ENCODE results near the gene SIAH1.
"Not testable (repeated sequence)": the region's sequence is repeated elsewhere in the genome, so short reads cannot be mapped to it uniquely, and the experiment has no call there.

SIAH1 gene

GRCh38 chr16:48365601-48366164, 19.5 kb downstream of the SIAH1 start:
- peak; percentile 66 to 82 for DNase-seq

- DNase-seq, result no peak
These were observed 20.1 kb downstream of the SIAH1 start for GRCh38 chr16:48365025-48365600.

- DNase-seq, result no peak
These were observed 23.6 kb downstream of the SIAH1 start for GRCh38 chr16:48361540-48362144.

DNA sequence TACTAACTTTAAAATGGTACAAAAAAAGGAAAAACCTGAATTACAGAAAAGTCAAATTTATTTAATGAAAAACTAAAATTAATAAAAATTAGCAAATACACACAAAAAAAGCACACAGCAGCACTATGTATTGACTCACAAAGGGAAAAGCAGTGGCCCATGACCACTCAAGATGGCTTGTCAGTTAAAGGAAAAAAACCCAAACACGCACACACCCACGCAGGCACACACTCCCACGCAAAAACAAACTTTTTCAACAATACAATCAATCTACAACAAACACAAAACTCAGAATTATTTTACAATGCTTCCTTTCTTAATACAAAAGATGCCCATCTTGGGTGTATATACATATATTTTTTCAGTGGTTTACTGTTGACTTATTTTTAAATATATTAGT, 24.2 kb downstream of the SIAH1 start:
- DNase-seq, result no peak

GRCh38 chr16:48359983-48360382, 25.2 kb downstream of the SIAH1 start:
- no peak for DNase-seq

- no peak for DNase-seq
These were observed 26.8 kb downstream of the SIAH1 start for GRCh38 chr16:48358419-48358818.

DNA sequence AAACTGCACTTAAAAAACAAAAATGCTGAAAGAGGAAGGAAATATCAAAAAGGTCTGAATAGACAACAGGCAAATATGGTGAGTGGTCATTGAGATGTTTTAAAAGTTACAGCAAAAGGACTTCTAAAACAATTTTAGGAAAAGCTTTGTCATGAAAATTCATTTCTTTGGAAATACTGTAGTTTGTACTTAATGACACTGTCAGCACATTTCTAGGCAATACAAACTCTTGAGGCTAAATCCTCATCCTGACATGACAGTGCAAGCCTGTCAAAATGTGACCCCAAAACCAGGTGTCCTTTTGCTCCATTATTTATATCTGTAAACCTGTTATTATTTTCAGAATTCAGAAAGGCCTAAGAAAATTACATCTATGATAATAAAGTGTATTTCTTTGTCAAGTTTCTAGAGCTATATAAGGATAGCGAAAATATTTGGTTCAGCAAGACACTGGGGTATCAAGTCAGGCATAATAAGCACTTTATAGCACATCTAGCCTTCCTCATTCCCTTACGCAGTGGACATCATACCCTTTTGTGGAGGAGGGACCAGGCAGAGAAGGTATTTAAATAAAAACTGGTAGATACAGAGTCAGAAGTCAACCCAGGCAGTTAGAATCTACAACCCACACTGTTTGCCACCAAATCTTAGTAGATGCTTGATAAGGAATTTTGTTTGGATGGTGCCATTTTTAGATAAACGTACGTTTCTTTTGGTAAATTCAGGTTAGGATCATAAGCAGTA, 28.4 kb downstream of the SIAH1 start:
- DNase-seq, result no peak

GRCh38 chr16:48354877-48355855, 30.0 kb downstream of the SIAH1 start:
- DNase-seq, result no peak

DNA sequence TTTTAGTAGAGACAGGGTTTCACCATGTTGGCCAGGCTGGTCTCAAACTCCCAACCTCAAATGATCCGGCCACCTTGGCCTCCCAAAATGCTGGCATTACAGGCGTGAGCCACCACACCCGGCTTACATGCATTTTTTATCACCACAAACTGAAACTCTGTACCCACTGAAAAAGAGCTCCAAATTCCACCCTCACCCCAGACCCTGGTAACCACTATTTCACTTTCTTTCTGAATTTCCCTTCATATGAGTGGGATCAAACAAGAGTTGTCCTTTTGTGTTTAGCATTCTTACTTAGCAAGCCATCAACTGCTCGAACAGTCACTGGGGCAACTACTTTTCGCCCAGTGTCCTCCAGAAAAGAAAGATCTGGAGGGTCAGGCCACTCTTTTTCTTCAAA, 30.8 kb downstream of the SIAH1 start:
- not testable (repeated sequence) for DNase-seq

- DNase-seq, result peak; percentile 43 to 57
These were observed 31.5 kb downstream of the SIAH1 start for GRCh38 chr16:48353565-48354163.

- DNase-seq, result no peak
These were observed 32.4 kb downstream of the SIAH1 start for GRCh38 chr16:48352648-48353390.

GRCh38 chr16:48350736-48351135, 34.5 kb downstream of the SIAH1 start:
- no peak for DNase-seq

- DNase-seq, result no peak
These were observed 37.2 kb downstream of the SIAH1 start for GRCh38 chr16:48347980-48348379.

DNA sequence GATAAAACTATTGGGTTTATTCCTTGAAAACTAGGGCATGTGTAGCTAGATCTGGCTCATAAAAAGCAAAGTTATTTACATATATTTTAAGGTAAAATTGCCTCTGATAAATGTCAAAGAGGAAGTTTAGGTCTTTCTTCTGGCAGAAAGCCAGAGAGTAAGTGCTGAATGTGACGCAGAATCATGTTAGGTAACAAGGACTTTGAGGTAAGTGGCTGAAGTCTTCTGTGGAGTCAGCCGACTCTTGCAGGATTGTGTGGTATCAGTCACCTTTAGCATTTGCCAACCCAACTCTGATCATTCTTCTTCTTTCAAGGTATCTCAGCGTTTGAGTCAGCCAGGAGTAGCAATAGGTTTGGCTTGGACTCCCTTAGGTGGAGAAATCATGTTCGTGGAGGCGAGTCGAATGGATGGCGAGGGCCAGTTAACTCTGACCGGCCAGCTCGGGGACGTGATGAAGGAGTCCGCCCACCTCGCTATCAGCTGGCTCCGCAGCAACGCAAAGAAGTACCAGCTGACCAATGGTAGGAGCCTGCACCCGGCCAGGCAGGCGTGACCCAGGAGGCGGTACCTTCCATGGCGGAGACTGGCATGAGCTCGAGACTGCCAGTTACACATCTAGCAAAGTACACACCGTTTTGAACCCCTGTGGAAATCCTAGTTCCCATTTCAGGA, 37.9 kb downstream of the SIAH1 start:
- DNase-seq, result no peak

DNA sequence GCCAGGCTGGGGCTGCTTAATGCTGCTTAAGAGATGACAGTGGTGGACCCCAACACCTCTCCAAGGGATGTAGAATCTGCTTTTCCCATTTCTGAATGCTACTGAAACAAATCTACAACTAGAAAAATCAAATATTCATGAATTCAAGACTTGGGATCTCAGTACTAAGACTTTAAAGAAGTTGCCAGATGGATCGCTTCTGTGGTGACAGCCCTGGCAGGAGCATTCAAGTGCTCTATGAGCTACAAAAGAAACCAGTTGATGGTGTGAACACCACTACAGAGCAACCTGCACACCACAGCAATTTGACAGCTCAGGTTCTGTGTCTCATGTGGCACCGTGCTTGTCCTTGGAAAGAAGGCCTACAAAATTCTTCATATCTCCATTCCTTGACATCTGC, 42.6 kb downstream of the SIAH1 start:
- no peak for DNase-seq

DNA sequence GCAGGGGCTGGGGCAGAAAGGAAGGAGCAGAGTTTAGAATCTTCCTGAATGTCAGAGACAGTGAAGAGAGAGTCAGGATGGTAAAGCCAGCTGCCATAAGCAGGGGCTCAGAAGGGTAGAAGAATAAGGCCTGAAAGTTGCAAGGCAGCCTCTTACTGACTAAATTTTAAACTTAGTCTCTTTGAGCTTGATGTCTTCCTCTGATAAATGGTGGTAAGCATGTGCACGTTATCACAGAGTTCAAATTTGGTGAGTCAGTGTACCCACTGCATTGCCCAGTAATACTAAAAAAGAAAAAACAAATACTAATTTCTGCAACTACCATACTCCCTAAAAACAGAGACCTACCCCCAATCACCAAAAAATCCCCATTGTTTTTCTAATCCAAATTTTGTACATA, 45.2 kb downstream of the SIAH1 start:
- no peak for DNase-seq

GRCh38 chr16:48335961-48336360, 49.3 kb downstream of the SIAH1 start:
- no peak for DNase-seq

DNA sequence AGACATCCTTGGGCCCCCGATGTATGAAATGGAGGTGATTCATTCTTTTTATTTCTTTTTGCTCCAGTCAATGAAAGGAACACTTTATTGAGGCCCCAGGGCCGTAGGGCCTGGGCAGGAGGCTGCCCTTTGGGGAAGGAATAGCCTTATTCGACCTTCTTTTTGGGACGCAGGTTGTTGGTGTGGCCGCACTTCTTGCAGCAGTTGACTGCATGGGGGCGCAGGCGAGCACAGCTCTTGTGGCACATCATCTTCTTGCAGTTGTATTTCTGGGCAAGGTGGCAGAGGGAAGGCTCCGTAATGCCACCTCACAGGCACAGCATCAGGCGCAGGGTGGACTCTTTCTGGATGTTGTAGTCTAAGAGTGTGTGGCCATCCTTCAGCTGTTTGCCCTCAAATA, 50.9 kb downstream of the SIAH1 start:
- DNase-seq, result no peak

DNA sequence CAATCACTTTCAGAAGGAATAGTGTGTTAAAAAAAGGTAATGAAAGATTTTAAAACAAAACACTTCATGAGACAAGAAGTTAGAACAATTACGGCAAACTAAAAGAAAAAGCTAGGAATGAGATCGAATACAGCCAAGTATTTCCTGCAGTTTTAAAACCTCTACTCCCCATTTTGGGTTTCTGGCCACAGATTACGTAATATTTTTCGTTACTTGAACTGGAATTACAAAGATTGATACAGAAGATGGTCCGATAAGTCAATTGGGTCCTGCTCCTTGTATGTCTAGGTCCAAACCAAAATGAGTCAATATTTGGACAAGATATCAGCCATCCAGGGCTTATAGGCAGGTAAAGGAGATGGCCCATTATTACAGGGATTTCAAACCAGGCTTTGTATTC, 52.2 kb downstream of the SIAH1 start:
- DNase-seq, result no peak

GRCh38 chr16:48330841-48331192, 54.4 kb downstream of the SIAH1 start:
- DNase-seq, result no peak

DNA sequence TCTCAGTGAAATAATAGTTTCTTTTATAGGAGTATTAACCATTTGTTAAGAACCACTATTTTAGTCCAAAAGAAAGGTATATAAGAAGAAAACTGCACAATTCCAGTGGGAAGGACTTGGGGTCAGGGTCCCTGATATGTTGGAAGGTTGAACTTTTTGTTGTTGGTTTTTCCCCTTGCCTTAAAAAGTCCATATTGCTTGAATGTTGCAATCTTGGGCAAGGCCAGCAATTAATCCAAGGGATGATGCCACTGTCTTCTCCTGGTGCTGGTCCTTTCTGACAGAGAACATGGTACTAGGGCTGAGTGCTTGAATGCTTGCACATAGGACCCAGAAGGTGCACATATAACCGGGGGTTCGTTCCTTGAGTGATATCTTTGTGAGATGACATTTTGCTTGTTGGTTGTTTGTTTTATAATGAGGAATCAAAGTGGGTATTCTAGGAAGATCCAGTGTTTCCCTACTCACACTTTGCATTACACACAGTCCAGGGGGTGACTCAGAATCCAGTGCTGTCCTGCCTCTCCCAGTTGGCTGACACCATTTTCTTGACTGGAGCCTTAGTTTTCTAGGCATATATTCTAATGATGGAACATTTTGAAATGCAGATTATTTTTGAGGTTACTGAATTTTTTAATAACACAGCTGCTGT, 54.9 kb downstream of the SIAH1 start:
- DNase-seq, result no peak

Measured in NCI-H2081 (cell line).